ENCODE data around the gene LIN52.

LIN52 gene

DNA sequence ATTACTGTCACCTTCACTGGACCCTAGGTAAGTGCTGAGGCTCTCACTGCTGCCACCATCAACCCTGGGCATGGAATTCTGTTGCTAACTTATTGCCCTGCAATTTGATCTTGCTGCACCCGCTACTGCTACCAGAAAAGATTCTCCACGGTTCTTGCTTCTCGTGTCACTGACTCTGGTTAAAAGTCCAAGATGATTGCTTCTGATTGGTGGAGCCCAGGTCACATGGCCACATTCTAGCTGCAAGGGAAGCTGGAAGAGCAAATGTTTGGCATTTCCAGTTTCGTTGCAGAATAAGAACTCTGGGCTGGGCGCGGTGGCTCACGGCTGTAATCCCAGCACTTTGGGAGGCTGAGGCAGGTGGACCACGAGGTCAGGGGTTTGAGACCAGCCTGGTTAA lies 147.0 kb downstream of the LIN52 start:
- FAIRE-seq (no peak), DNase-seq (ENCODE audit: low spot score) (no peak)

DNA sequence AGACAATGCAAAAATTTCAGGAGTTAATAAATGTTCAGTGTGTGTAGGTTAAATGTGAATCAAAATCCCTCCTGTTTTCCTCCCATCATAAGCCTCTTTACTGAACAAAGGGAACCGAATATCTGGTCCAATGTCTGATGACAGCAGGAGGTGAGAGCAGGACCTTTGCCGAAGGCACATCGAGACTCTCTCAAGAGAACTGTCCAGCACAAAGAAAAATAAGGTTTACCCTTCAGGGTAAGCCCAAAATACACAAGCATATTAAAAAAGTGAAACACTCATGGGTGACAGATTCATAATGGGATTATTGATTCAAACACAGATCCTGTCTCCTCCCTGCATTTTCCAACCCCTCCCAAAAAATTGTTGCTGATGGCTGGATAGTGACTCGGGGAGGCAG lies 150.3 kb downstream of the LIN52 start:
- FAIRE-seq (no peak), DNase-seq (ENCODE audit: low spot score) (no peak)

DNA sequence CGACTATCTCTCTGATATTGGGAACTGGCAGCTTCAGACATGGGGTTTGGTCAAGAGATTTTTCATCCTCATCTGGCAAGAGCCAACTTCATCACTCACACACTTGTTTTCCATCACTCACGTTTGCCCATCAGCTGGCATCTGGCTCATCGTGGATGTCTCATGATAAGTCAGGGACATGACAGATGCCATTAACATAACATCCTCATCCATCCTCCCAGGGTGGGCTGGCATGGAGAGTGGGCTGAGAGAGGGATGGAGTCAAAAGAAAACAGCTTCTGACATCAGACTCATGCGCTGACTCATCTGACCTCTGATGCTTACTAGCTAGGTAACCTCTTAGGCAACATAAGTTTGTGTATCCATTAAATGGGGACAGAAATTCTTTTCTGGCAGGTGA lies 152.7 kb downstream of the LIN52 start:
- FAIRE-seq = no peak

DNA sequence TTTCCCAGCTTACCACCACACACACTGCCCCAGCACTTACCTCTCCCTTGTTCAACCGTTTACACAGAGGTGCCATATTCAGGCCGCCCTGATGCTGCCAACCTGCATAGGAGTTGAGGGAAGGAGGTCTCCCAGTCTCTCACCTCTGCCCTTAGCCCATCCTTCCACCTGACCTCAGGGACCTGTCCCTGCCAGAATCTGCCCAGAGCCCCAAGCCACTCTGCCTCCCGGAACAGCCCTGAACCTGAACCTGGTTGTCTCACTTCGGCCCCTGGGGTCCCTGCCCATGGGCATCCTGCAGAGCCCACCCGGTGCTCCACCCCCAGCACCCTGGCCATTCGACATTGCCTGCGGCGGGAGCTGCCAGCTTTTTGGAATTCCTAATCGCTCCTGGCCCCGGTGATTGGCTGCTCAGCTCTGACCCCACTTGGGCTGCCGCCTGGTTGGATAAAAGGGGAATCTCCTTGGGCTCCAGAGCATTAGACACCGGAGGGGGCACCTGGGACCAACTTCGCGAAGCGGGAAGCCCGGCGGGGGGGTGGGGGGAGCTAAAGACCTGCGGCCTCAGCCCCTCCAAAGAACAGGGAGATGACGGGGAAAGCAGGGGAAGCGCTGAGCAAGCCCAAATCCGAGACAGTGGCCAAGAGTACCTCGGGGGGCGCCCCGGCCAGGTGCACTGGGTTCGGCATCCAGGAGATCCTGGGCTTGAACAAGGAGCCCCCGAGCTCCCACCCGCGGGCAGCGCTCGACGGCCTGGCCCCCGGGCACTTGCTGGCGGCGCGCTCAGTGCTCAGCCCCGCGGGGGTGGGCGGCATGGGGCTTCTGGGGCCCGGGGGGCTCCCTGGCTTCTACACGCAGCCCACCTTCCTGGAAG lies 154.5 kb downstream of the LIN52 start, which contains the start of gene VSX2:
Gene VSX2, plus strand, starts transcription at position 476 of the 874 bp plus-strand sequence. Its CDS starts 113 bp downstream, at position 589.
- FAIRE-seq = no peak

More for the DNA sequence above, 152.7 kb downstream of the LIN52 start:
- no peak for DNase-seq (ENCODE audit: low spot score)

GRCh38 chr14:74239848-74240793 lies 155.4 kb downstream of the LIN52 start:
- DNase-seq (ENCODE audit: low spot score) = no peak
- no peak for FAIRE-seq

More for the DNA sequence above, 154.5 kb downstream of the LIN52 start, which contains the start of gene VSX2:
- DNase-seq (ENCODE audit: low spot score) = no peak

- no peak for DNase-seq (ENCODE audit: low spot score)
- no peak for FAIRE-seq
Measured at GRCh38 chr14:74240794-74241651, 156.3 kb downstream of the LIN52 start.

- FAIRE-seq = no peak
Measured at GRCh38 chr14:74241652-74242017, 156.9 kb downstream of the LIN52 start.

DNA sequence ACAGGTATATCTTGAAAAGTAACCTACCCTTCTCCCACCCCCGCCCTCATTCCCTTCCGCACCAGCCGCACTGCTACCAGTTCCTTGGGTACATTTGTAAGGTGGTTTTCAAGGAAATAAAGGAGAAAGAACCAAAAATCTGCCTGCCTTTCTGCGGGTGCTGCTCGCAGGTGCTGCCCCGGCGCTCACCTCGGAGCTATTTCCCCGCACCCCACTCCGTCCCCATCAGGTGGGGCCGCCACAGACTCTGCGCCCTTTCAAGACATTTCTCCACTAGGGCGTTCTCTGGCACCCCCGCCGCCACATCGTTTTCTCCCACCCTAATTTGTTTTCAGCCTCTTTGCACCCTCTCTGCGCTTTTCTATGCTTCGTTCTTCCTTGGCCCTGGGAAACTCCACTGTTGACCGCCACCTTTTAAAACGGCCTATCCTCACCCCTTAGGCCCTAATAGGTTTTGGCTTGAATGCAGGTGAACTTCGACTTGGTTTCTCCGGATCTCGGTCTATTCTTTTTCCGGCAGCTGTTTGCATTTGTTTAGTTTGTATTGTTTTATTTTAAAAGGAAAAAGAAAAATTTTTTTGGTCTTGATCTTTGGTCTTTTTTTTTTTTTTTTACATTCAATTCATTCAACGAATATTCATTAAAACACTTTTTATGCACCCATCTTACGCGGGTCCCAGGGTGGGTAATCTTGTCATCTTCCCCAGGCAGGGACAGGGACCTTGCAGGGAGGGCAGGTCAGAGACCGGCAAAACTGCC lies 157.4 kb downstream of the LIN52 start:
- DNase-seq (ENCODE audit: low spot score) (no peak), FAIRE-seq (no peak)

More at GRCh38 chr14:74241652-74242017, 156.9 kb downstream of the LIN52 start:
- no peak for DNase-seq (ENCODE audit: low spot score)

GRCh38 chr14:74242780-74243042 lies 158.0 kb downstream of the LIN52 start:
- DNase-seq (ENCODE audit: low spot score) (no peak), FAIRE-seq (no peak)

DNA sequence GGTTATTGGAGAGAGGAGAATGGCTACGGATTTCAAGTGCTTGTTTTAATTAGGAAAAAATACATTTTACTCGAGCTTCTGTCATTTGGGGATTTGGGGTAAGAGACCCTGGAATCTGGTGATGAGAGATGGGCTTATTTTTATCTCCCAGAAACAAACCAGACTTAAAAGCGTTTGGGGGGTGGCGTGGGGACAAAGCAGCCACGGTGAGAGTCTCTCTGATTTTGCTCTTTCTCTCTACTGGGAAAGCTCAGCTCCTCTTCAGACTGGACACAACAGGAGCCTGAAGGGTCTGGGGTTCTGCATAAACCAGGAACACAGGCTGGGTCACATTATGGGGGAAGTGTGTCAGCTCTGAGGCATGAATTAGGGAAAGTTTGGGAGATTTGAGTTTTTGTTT lies 158.3 kb downstream of the LIN52 start:
- DNase-seq (ENCODE audit: low spot score) (no peak), FAIRE-seq (no peak)

DNA sequence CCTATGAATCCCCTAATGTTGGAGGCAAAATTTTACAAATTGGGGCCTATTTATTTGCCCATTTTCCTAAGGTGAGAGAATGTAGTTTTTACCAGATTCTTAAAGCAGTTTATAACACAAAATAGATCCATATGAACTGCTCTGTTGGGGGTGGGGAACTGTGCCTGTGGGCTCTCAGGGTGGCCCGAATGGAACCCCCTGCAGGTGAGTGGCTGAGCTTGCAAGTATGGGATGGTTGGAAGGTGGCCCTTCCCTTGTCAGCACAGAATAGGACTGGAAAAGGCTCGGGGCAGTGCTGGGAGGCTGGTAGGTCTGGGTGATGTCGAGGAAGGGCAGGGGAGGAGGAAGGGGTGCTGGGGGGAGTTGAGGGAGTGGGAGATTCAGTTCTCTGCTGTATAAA lies 159.4 kb downstream of the LIN52 start:
- no peak for FAIRE-seq
- DNase-seq (ENCODE audit: low spot score) = no peak

GRCh38 chr14:74245292-74245691 lies 160.5 kb downstream of the LIN52 start:
- FAIRE-seq = no peak
- no peak for DNase-seq (ENCODE audit: low spot score)

GRCh38 chr14:74246542-74246941 lies 161.8 kb downstream of the LIN52 start:
- no peak for DNase-seq (ENCODE audit: low spot score)
- FAIRE-seq = no peak

GRCh38 chr14:74248017-74248416 lies 163.3 kb downstream of the LIN52 start:
- FAIRE-seq (no peak), DNase-seq (ENCODE audit: low spot score) (no peak)

- no peak for FAIRE-seq
- no peak for DNase-seq (ENCODE audit: low spot score)
Measured at GRCh38 chr14:74249433-74250375, 164.9 kb downstream of the LIN52 start.
